Lower leg skin (tissue), 3 donors: Measurements from ENCODE around the gene C3orf70.

ENCODE experiments used
- POLR2A ChIP-seq, 2 donors: fragments of 450-650 bp; IDR thresholded peaks; one replicate each; pipeline ENCODE4 v1.6.1; 2016 to 2017; ENCODE audit warnings: antibody characterized with exemption in 2 of 2, mild to moderate bottlenecking in 1 of 2, moderate library complexity in 1 of 2
- TF ChIP-seq, protein P1 (sequence below), 3 donors: fragments of 450-650 bp; IDR thresholded peaks; one replicate each; pipeline ENCODE4 v1.5.1; 2016; ENCODE audit warnings: antibody characterized with exemption in 3 of 3, mild to moderate bottlenecking in 3 of 3, moderate library complexity in 2 of 3

DNA sequence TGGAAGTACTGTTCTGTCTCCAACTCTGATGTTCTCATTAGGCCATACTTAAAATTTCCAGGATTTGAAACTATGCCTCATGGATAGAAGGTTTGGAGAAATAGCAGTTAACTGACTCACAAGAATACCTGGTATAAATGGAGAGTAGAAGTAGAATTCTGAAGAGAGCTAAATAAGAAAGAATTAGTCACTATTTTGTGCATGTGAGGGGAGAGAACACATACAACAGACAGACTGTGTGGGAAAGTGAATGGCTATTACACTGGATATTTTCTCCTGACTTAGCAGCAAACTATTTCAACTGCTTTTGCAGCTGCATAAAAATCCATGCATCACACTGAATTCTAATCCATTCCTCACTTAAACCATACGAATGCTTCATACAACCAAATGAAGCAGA lies 71.3 kb downstream of the C3orf70 start:
- TF ChIP-seq, protein P1, sequence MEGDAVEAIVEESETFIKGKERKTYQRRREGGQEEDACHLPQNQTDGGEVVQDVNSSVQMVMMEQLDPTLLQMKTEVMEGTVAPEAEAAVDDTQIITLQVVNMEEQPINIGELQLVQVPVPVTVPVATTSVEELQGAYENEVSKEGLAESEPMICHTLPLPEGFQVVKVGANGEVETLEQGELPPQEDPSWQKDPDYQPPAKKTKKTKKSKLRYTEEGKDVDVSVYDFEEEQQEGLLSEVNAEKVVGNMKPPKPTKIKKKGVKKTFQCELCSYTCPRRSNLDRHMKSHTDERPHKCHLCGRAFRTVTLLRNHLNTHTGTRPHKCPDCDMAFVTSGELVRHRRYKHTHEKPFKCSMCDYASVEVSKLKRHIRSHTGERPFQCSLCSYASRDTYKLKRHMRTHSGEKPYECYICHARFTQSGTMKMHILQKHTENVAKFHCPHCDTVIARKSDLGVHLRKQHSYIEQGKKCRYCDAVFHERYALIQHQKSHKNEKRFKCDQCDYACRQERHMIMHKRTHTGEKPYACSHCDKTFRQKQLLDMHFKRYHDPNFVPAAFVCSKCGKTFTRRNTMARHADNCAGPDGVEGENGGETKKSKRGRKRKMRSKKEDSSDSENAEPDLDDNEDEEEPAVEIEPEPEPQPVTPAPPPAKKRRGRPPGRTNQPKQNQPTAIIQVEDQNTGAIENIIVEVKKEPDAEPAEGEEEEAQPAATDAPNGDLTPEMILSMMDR (IDR thresholded peaks at IDR 0.05) = no peak
- TF ChIP-seq POLR2A (IDR thresholded peaks at IDR 0.05) = no peak
